Measurements from ENCODE around the gene UBA3.

Gene UBA3

DNA sequence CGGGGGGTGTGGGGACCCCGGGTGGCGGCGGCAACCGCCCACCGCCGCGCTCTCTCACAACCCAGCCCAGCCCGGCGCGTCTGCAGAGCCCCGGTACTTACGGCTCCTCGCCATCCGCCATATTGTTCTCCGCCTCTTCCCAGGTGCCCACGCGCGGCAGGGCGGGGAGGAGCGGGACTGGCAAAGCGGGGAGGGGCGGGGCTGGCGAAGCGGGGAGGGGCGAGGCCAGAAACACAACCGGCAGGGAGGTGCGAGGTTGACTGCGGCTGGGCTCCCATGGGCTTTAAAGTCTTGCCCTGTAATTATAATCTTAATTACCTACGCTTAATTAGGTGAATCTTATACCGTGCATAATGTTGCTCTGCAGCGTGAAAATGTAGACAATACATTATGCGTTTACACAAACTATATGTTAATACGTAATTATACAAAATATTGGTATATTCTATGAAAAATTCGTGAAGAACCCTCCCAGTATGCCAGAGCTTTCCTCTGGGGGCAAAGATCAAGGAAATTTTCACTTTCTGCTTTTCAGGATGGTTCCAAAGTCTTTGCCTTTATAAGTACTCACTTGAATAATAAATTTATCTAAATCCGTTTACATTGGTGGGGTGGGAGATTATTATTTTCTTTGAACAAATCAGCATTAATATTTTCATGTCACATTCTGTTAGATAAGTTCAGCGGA is at the start of gene UBA3:
UBA3 (minus strand) TSS at position 133 of the 688 bp plus-strand sequence; CDS start at position 121, 12 bp downstream.
- DNase-seq = no peak

- DNase-seq = no peak
These were observed 49.4 kb upstream of the UBA3 start for GRCh38 chr3:69129531-69129930.

DNA sequence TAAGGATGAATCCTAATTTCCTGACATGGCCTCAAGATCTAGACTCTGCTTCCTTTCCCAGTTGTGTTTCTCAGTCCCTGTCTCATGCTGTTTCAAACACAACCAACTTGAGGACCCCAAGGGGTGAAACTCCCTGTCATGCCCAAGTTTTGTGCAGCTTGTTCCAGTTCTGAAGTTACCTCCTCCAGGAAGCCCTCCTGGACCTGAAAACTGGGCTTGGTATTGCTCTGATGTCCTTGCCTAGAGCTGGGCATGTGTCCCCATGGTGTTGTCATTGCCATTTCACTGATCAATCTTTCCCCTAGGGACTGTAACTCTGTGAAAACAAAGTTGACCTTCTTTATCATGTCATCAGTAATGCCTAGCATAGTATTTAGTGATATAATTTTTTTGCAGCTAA is 48.3 kb upstream of the UBA3 start:
- no peak for DNase-seq

GRCh38 chr3:69126999-69127398 is 46.8 kb upstream of the UBA3 start:
- DNase-seq = no peak

DNA sequence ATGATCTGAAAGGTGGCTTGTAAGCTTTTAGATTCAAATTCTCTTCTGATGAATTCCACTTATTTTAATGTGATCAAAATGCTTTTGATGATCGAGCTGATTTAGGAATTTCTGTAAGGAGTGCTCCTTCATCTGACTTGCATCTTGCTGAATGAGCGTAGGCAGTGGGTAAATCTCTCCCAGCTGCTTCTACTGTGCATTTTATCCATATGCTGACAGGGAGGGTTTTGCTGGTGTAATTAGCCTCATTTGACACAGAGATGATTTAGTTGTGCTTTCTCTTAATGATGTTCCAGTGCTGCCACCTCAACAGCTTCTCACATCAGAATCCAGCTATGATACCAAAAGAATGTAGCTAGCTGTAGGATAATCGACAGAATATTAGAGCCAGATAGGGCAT is 46.1 kb upstream of the UBA3 start:
- DNase-seq = no peak

DNA sequence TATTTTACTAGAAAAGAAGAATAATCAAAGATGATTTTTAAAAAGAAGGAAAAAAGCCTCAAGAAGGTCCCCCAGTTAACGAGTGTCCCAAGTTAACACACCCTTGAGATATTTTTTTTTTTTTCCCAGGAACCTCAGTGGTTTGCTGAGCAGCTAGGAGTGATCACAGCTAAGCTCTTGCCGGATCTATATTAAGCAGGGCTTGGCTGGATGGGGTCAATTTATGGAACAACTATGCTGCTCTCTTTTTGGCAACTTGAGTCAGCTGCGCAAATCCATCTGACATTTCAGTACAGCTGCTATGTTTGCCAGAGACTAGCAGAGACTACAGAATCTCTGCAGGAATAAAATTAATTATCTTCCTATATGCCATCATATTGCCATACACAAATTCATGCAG is 42.2 kb upstream of the UBA3 start, which contains the start of gene LMOD3:
LMOD3 (minus strand) TSS at position 193 of the 400 bp plus-strand sequence. CDS start 209 bp downstream, outside the sequence.
- no peak for DNase-seq

DNA sequence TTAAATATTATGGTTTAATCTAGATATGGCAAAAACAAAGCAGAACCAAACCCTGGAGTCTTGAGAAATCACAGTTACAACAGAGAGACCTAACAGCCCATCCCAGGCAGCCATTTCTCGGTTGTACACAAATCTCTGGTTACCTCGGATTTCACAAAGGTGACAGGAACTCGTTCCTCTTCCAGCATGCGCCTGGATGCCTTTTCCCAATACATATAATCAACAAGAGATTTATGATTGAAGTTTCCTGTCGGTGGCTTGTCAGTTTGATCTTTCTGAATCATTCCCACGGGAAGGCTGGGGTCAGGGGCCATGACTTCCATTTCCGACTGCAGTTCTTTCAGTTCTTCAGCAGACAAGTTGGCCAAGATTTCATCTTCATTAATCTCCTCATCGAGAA is 41.8 kb upstream of the UBA3 start:
- DNase-seq = no peak

GRCh38 chr3:69121513-69121912 is 41.3 kb upstream of the UBA3 start:
- no peak for DNase-seq

GRCh38 chr3:69120879-69121464 is 40.8 kb upstream of the UBA3 start:
- peak; percentile 1 for DNase-seq

GRCh38 chr3:69119681-69120080 is 39.5 kb upstream of the UBA3 start:
- no peak for DNase-seq

DNA sequence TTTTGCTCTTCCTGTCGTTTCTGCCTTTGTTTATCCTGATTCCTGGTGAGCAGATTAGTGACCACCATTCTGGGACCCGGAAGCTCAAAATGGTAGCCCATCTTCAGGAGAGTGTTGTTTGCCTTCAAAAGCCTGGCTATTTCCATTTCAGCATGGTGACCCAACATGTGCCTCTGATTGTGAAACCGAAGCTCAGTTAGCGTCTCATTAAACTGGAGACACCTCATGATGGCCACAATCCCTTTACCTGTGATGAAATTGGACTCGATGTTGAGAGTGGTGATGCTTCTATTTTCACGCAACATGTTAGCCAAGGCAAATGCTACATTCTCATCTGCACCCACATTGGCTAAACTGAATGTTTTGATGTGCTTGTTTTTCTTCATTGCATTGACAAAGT is 39.0 kb upstream of the UBA3 start:
- DNase-seq = no peak

DNA sequence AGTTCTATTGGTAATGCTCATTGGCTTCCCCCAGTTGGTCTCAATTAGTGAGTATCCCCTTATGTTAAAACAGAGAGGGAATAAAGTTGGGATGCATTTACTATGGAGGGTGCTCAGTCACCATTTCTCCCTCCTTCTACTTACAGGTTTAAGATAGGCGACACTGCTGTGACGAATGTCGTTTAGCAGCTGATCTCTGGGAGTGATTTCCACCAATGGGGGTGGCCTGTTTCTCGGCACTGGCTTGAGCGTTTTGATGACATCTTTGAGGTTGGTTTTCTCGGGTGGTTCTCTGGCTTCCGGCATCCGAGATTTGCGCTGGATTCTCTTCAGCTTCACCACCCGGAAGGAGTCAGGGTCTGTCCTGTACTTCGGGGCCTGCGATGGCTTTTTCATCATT is 38.4 kb upstream of the UBA3 start:
- DNase-seq = no peak

- DNase-seq = no peak
These were observed 36.7 kb upstream of the UBA3 start for GRCh38 chr3:69116897-69117296.

DNA sequence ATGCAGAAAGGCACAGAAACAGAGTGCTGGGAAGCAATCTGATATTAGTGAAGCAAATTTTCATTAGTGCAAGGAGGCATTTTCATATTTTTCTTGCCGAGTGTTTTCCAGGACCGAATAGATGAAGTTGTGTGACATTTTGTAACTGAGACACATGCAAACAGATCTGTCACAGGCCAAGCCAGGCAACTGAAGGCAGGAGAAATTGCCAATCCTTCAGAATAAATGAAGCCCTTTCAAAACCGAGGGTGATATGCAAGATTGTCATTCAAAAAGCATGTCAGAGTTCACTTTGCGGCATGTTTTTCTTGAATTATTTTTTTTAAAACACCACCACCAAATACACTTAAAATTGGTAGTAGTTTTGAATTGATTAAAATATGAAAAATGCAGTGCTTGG is 36.0 kb upstream of the UBA3 start:
- no peak for DNase-seq

DNA sequence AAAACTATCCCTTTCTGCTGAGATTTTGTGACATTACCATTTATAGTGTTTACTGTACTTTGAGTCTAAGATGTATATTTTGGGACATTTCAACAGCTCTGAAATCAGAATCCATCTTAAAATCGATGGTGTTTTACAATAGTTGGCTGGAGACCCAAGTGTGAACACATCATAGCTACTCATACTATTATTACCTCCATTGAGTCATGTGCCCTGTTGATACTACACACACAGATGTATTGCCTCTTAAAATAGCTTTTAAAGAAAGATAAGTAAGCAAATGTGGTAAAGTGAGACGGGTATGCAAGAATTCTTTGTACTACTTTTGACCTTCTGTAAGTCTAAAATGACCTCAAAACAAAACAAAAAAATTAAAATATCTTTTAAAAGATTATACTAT is 35.6 kb upstream of the UBA3 start:
- no peak for DNase-seq

- no peak for DNase-seq
These were observed 33.4 kb upstream of the UBA3 start for GRCh38 chr3:69113536-69113935.

DNA sequence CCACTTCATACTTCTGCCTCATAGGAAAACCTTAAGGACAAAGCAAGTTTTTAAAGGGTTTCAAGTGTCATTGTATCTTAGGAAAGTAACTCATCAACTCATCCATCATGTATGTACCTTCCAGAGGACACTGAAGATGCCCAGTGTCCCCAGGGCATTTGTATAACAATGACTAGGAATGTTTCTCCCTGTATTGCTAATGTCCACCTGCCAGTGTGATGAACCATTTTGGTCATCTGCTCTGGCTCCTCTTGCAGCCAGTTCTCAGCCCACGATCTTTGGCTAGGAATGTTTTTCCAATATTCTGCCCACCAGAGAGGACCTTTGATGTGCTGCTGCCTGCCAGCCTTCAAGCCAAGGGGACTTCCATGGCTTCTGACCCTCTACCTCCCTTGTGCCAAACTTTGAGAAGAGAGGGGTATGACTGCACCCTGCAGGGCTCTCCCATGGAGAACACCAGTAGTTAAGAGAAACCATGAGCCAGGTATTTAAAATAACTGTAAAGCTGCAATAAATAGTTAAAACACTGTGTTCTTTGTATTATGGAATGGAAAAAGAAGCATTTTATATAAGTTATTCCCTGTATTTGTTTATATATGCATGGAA is 30.9 kb upstream of the UBA3 start:
- DNase-seq = no peak

DNA sequence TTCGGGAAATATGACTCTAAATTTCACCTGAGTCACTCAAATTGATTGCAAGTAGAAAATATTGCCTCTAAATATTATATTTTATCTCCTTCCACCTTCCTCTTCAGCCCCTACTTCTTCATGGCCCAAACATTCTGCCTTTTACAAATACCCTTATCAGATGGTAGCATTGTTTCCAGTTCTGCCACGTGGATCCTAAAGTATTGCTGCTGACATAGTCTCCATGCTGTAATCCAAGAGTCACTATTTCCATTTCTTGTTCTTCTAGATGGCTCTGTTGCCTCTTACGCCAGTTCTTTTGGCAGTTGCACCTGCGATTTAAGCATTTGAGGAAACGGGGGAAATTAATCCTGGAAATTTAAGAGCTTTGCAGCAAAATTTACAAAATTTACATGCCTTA is 28.6 kb upstream of the UBA3 start:
- DNase-seq = no peak

- no peak for DNase-seq
These were observed 27.7 kb upstream of the UBA3 start for GRCh38 chr3:69107841-69108240.

DNA sequence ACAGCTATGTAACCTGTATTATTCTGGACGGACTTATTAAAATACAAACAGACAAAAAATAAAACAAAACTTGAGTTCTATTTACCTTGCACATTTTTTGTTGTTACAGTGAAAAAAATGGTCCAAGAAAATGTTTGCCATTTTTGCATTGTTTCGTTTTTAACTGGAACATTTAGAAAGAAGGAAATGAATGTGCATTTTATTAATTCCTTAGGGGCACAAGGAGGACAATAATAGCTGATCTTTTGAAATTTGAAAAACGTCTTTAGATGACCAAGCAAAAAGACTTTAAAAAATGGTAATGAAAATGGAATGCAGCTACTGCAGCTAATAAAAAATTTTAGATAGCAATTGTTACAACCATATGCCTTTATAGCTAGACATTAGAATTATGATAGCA is 25.2 kb upstream of the UBA3 start:
- DNase-seq = no peak

- DNase-seq = no peak
These were observed 24.4 kb upstream of the UBA3 start for GRCh38 chr3:69104586-69104985.

- no peak for DNase-seq
These were observed 23.0 kb upstream of the UBA3 start for GRCh38 chr3:69103123-69103522.

- no peak for DNase-seq
These were observed 22.2 kb upstream of the UBA3 start for GRCh38 chr3:69102384-69102783.

DNA sequence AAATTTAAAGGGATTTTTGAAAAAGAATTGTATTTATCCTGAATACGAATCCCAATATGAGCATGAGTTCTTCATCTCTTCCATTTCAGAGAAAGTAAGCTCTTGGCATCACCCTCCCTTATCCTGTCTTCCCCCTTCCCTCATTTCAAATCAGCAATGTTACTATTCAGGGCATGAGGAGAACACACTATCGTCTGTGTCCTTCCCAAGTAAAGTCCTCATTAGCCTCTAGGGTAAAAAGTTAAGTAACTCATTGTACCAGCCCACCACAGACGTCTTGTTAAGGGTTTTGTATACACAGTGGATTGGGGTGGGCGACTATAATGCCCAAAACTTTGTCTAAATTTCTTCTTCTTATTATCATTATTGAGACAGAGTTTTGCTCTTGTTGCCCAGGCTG is 19.4 kb upstream of the UBA3 start:
- no peak for DNase-seq

Data from NCI-H1694 (cell line).